ENCODE results near the gene ITPR1. TPM values are rescaled to one million over a fixed set of nuclear protein-coding genes. Genes with fewer than 3 reads are reported as not detected.

The ITPR1 gene
- total and polyA plus RNA-seq, 4 donors: 3.7 to 39.4 (median 8.2) TPM

- no peaks in the 10 kb centered on the region for H3K4me1 ChIP-seq (ENCODE audit: control insufficient read depth in 4 of 4, insufficient read depth in 4 of 4, low read length in 3 of 4)
- H3K36me3 ChIP-seq (ENCODE audit: control insufficient read depth in 4 of 4, insufficient read depth in 3 of 4, low read depth in 1 of 4, low read length in 3 of 4): no peaks in the 10 kb centered on the region
- no peak overlapping the region for H3K27ac ChIP-seq (ENCODE audit: low read depth in 1 of 2, low read length in 2 of 2)
- no peak overlapping the region for H3K9ac ChIP-seq (ENCODE audit: low read depth in 1 of 2, low read length in 2 of 2)
- no peak for TF ChIP-seq TAF1 (conservative IDR thresholded peaks at IDR 0.05)
- DNase-seq (ENCODE audit: low spot score): no peak
- no peaks in the 10 kb centered on the region for H3K27me3 ChIP-seq (ENCODE audit: control insufficient read depth in 4 of 4, insufficient read depth in 4 of 4, low read length in 3 of 4)
- H3K9me3 ChIP-seq (ENCODE audit: control insufficient read depth in 4 of 4, low read length in 3 of 4): no peaks in the 10 kb centered on the region
- WGBS: 90% methylated on average over 4 of the region's 4 CpGs
- H3K4me3 ChIP-seq (ENCODE audit: low read depth in 1 of 3, low read length in 3 of 3): no peak overlapping the region
Observed at GRCh38 chr3:4623421-4623999, 130.4 kb downstream of the ITPR1 start.

GRCh38 chr3:4627651-4628375 lies 134.7 kb downstream of the ITPR1 start:
- Histone ChIP-seq H3K9ac (ENCODE audit: low read depth in 1 of 2, low read length in 2 of 2) (no peak overlapping the region), H3K36me3 (ENCODE audit: control insufficient read depth in 4 of 4, insufficient read depth in 3 of 4, low read depth in 1 of 4, low read length in 3 of 4) (no peaks in the 10 kb centered on the region), H3K9me3 (ENCODE audit: control insufficient read depth in 4 of 4, low read length in 3 of 4) (no peaks in the 10 kb centered on the region), H3K4me3 (ENCODE audit: low read depth in 1 of 3, low read length in 3 of 3) (no peak overlapping the region), H3K4me1 (ENCODE audit: control insufficient read depth in 4 of 4, insufficient read depth in 4 of 4, low read length in 3 of 4) (no peaks in the 10 kb centered on the region), H3K27me3 (ENCODE audit: control insufficient read depth in 4 of 4, insufficient read depth in 4 of 4, low read length in 3 of 4) (no peaks in the 10 kb centered on the region), H3K27ac (ENCODE audit: low read depth in 1 of 2, low read length in 2 of 2) (no peak overlapping the region)
- TF ChIP-seq RAD21 (IDR thresholded peaks at IDR 0.05) (no peak), MAX (IDR thresholded peaks at IDR 0.05) (no peak), ZBTB33 (IDR thresholded peaks at IDR 0.05) (no peak), RXRA (IDR thresholded peaks at IDR 0.05) (no peak), ATF3 (IDR thresholded peaks at IDR 0.05) (no peak), FOXA1 (IDR thresholded peaks at IDR 0.05) (no peak), FOXA2 (IDR thresholded peaks at IDR 0.05) (no peak), HNF4G (IDR thresholded peaks at IDR 0.05) (no peak), REST (IDR thresholded peaks at IDR 0.05) (no peak), JUND (IDR thresholded peaks at IDR 0.05) (no peak), SP1 (IDR thresholded peaks at IDR 0.05) (no peak), EGR1 (IDR thresholded peaks at IDR 0.05; ENCODE audit: low read depth in 2 of 2) (no peak), CTCF (IDR thresholded peaks at IDR 0.05; ENCODE audit: low read depth, low read length, missing input control) (no peak), NR2F2 (IDR thresholded peaks at IDR 0.05) (no peak), YY1 (IDR thresholded peaks at IDR 0.05) (no peak), HNF4A (conservative IDR thresholded peaks at IDR 0.05) (no peak), GABPA (IDR thresholded peaks at IDR 0.05 in 1 of 2, conservative IDR thresholded peaks at IDR 0.05 in 1 of 2) (no peak)
- DNase-seq (ENCODE audit: low spot score): no peak
- 90% methylated on average over 10 of the region's 10 CpGs for WGBS
